PC-9 (cell line): Measurements from ENCODE around the gene RBFOX2.

Experiments
- CTCF ChIP-seq: fragments of 200-600 bp; sonication (generic); conservative IDR thresholded peaks from 2 replicates; pipeline ENCODE4 v1.6.1; 2017; ENCODE audit warnings: mixed run types, antibody characterized with exemption, mild to moderate bottlenecking, moderate library complexity
- EZH2 ChIP-seq: fragments of 200-600 bp; sonication (generic); IDR thresholded peaks from 2 replicates; pipeline ENCODE4 v1.8.0; 2017; ENCODE audit warnings: antibody characterized with exemption, low read depth

DNA sequence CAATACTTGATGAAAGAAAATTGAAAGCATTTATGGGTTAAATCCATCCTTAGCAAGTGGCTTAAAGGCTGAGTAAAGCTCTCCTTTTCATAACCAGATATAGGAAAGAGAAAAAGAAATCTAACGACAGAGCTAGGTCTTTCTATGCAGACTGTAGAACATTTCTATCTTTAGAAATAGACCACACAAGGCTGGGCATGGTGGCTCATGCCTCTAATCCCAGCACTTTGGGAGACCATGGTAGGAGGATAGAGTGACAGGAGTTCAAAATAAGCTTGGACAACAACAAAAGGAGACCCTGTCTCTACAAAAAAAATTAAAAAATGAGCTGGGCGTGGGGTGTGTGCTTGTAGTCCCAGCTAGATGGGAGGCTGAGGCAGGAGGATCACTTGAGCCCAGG, 220.2 kb downstream of the RBFOX2 start:
- no peak for TF ChIP-seq CTCF
- TF ChIP-seq EZH2 = no peak
